Natural killer cell treated with Interleukin-12 subunit alpha and Interleukin-12 subunit beta and Interleukin-15 and Interleukin-18, amount 100 ng/mL, for 72 hours (primary cell): ENCODE measurements around the gene MEI1. TPM values are rescaled to one million over a fixed set of nuclear protein-coding genes. Genes with fewer than 3 reads are reported as not detected.
"Not testable (repeated sequence)": the region's sequence is repeated elsewhere in the genome, so short reads cannot be mapped to it uniquely, and the experiment has no call there.

Experiments
- ATAC-seq, 2 donors: fragments of 150-1000 bp; cut with Tn5 transposase in 1 of 2; sonication (Bioruptor Pico), chemical (Tn5 transposase) in 1 of 2; 2 replicates each; pipeline ENCODE4 v1.10.0; 2021
- DNase-seq: peaks from one replicate; pipeline ENCODE4 v3.0.0; 2022; ENCODE audit warnings: low spot score
- H3K27ac Mint-ChIP-seq, 2 donors: 1 replicate in 1 of 2; 2 replicates in 1 of 2; pipeline ENCODE4 v1.8.0; 2022; ENCODE audit warnings: mixed read lengths in 2 of 2, mild to moderate bottlenecking in 1 of 2, moderate library complexity in 1 of 2
- H3K27me3 Mint-ChIP-seq, 2 donors: 1 replicate in 1 of 2; 2 replicates in 1 of 2; pipeline ENCODE4 v1.8.0; 2022; ENCODE audit warnings: mixed read lengths in 2 of 2
- H3K36me3 Mint-ChIP-seq: one replicate; pipeline ENCODE4 v1.8.0; 2022; ENCODE audit warnings: mixed read lengths
- H3K4me1 Mint-ChIP-seq, 2 donors: 1 replicate in 1 of 2; 2 replicates in 1 of 2; pipeline ENCODE4 v1.8.0; 2022; ENCODE audit warnings: low read depth in 2 of 2, mixed read lengths in 2 of 2, mild to moderate bottlenecking in 1 of 2
- H3K4me3 Mint-ChIP-seq: one replicate; pipeline ENCODE4 v1.8.0; 2022; ENCODE audit warnings: mixed read lengths
- H3K9me3 Mint-ChIP-seq: 2 replicates; pipeline ENCODE4 v1.8.0; 2022; ENCODE audit warnings: mixed read lengths
- total RNA-seq, 2 donors: library from RNA; stranded (reverse); gene quantifications; one replicate each; pipeline ENCODE4 v1.2.3, GENCODE V29; 2022

The MEI1 gene
- total RNA-seq, 2 donors from 2014 or later = 20.2 to 82.7 TPM

DNA sequence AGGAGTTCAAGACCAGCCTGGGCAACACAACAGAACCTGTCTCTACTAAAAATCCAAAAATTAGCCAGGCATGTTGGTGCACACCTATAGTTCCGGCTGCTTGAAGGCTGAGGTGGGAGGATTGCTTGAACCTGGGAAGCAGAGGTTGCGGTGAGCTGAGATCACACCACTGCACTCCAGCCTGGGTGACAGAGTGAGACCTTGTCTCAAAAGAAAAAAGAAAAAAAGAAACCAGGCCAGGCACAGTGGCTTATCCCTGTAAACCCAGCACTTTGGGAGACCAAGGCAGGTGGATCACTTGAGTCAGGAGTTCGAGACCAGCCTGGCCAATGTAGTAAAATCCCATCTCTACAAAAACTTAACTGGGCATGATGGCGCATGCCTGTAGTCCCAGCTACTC lies 33.9 kb downstream of the MEI1 start:
- H3K4me1 Mint-ChIP-seq, DNase-seq, H3K4me3 Mint-ChIP-seq, H3K27ac Mint-ChIP-seq, H3K9me3 Mint-ChIP-seq, H3K36me3 Mint-ChIP-seq, ATAC-seq, H3K27me3 Mint-ChIP-seq: not testable (repeated sequence)

DNA sequence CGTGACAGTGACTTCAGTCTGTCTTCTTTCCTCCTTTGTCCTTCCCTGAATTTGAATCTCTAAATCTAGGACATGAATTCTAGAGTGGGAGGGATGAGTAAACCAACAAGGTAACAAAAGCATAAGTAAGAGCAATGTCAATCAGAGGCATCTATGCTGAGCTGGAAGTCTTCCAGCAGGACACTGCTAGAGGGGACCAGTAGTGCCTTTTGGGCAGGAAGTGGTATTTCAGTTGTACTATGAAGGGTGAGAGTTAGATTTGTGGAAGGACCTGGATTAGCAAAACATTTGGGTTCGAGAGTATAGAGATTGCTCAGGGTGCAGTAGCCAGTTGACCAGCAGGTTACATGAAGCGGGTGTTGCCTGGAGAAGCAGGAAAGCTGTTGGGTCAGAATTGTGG lies 40.3 kb downstream of the MEI1 start:
- Mint-ChIP-seq H3K4me3 (no peak overlapping the region), H3K27ac (peak overlapping the region in 1 of 2 donors; percentile 6), H3K4me1 (peaks cover 3 to 5% of the 10 kb centered on the region in 2 donors), H3K9me3 (no peaks in the 10 kb centered on the region), H3K27me3 (peaks cover 5 to 7% of the 10 kb centered on the region in 2 donors), H3K36me3 (no peaks in the 10 kb centered on the region)
- no peak for DNase-seq
- ATAC-seq = no peak

DNA sequence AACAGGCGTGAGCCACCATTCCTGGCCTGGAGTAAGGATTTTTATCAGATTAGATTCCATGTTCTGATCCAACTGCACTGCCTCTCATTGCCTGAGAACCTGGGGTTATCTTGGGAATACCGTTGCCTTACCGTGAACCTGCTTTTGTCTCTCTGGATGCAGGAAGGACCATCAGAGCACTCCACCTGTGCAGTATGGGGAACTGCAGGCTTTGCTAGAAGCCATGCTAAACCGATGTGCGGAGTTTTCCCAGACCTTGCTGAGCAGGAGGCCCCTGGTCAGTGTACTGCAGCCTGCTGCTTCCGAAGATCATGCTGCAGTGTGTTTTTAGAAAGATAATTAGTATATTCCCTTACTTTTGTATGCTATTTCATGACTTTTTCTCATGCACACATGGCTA lies 43.6 kb downstream of the MEI1 start:
- Mint-ChIP-seq H3K9me3 (no peaks in the 10 kb centered on the region), H3K27ac (no peak overlapping the region), H3K4me1 (peaks cover 5 to 9% of the 10 kb centered on the region in 2 donors), H3K36me3 (no peaks in the 10 kb centered on the region), H3K4me3 (no peak overlapping the region), H3K27me3 (peaks cover 12 to 15% of the 10 kb centered on the region in 2 donors)
- ATAC-seq (no peak), DNase-seq (no peak)

DNA sequence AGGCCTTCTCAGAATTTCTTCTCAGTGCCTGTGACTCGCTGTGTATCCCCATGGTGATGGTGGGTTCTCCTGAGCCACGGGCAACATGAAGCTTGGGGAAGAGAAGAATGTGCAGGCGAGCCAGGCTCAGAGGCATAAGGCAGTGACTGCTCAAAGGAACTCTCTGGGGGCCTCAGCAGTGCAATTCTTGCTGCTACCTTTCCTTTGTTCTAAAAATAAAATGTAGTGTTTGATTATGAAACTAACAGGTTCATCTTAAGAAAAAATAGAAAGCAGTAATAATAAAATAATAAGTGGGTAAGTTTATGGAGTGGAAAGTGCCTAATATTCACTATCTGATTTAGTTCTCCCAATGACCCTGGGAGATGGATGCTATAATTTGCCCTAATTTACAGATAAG lies 46.7 kb downstream of the MEI1 start:
- Mint-ChIP-seq H3K4me3 (no peak overlapping the region), H3K4me1 (peaks cover 15 to 17% of the 10 kb centered on the region in 2 donors), H3K36me3 (no peaks in the 10 kb centered on the region), H3K9me3 (no peaks in the 10 kb centered on the region), H3K27ac (no peak overlapping the region), H3K27me3 (peaks cover 14 to 17% of the 10 kb centered on the region in 2 donors)
- ATAC-seq (no peak), DNase-seq (no peak)

DNA sequence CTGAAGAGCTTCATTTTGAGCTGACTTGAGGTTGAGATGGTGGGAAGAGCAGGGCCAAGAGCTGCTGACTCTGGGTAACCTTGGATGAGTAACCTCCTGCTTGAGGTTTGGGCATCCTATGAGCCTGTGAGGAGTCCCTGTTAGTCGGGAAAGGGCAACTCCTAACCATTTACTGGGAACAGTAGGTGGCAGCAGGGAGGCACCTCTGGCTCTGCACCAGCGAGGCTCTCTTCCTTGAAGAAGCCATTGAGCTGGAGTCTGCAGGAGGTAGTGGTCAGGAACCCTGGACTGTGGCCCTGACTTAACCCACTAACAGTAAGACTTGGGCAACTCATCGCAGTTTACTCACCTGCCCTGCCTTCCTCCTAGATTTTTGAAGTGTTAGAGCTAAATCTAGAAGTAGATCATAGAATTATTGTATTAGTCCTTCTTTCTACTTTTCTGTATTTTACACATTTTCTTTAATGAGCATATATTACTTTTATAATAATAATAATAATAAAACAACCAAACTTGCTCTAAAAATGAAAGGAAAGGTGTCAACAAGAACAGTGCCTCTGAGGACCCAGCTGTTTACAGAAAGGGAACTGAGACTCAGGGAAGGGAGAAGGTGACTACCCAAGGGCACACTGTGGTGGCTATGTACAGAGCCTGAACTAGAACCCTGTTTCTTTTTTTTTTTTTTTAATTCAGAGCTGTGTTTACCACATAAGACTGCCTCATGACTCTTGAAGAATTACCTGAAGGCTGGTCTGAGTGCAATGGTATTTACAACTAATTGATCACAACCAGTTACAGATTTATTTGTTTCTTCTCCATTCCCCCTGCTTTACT lies 47.5 kb downstream of the MEI1 start:
- DNase-seq = peak; percentile 64
- peak; percentile 80 to 85 for ATAC-seq
- H3K36me3 Mint-ChIP-seq = no peaks in the 10 kb centered on the region
- no peaks in the 10 kb centered on the region for H3K9me3 Mint-ChIP-seq
- H3K27me3 Mint-ChIP-seq = peaks cover 14 to 17% of the 10 kb centered on the region in 2 donors
- peaks cover 15 to 17% of the 10 kb centered on the region in 2 donors for H3K4me1 Mint-ChIP-seq
- no peak overlapping the region for H3K27ac Mint-ChIP-seq
- no peak overlapping the region for H3K4me3 Mint-ChIP-seq

DNA sequence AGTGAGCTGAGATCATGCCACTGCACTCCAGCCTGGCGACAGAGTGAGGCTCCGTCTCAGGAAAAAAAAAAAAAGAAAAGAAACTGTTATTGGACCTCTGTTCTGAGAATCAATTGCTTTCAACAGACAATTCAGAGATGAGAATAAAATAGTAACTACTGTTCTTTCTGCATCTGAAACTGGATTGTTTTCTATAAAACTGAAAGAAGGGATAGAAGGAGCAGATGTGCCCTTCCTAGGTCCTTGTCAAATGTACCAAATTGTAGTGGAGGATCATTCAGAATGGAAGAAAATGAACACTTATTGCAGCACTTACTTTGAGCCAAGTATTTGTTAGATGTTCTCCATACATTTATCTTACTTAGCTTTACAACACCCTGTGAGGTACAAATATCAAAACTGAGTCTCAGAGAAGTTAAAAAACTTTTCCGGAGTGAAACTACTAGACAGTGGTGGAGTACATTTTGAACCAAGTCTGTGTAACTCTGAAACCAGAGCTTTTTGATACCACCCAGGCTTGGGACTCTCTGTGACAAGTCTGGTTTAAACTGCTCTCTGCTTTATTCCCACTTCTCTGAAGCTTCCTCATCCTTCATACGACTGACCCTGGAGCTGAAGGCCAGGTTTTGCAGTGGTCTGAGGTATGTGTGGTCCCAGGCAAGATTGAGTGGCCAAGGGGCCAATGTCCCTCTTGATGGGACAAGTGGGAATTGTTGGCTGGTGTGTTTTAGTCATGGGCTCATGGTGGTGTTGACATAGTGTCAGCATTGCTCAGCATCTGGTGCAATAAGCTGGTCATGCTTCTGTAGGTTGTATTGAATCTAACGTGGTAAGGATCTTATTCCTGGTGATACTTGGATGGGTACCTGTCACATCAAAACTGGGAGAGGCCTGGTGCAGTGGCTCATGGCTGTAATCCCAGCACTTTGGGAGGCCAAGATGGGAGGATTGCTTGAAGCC lies 53.0 kb downstream of the MEI1 start:
- no peak for DNase-seq
- no peaks in the 10 kb centered on the region for H3K9me3 Mint-ChIP-seq
- ATAC-seq = peak in 1 of 2 donors; percentile 67
- H3K27ac Mint-ChIP-seq = no peak overlapping the region
- H3K36me3 Mint-ChIP-seq = no peaks in the 10 kb centered on the region
- peaks cover 11 to 15% of the 10 kb centered on the region in 2 donors for H3K4me1 Mint-ChIP-seq
- H3K4me3 Mint-ChIP-seq = no peak overlapping the region
- peaks cover 7 to 9% of the 10 kb centered on the region in 2 donors for H3K27me3 Mint-ChIP-seq

DNA sequence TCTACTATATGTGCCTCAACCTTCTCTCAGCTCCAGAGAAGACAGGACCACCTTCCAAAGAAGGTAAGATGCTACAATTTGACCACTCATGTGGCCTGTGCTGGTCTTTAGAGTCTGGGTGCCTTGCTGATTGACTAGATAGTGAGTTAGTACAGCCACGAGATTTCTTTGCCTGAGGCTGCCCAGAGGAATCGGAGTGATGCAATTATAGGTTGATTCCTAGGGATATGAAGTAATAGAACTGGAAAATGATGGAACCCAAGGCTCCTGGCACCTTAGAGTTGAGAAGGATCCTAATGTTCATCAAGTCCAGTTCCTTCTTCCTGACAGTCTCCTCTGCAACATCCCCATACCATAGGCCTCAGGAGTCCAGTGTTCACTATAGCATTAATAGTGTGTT lies 54.7 kb downstream of the MEI1 start:
- no peaks in the 10 kb centered on the region for H3K9me3 Mint-ChIP-seq
- H3K27me3 Mint-ChIP-seq = peaks cover 7 to 9% of the 10 kb centered on the region in 2 donors
- H3K4me3 Mint-ChIP-seq = no peak overlapping the region
- ATAC-seq (no peak), DNase-seq (no peak)
- H3K36me3 Mint-ChIP-seq = no peaks in the 10 kb centered on the region
- H3K27ac Mint-ChIP-seq = no peak overlapping the region
- H3K4me1 Mint-ChIP-seq = peaks cover 14 to 15% of the 10 kb centered on the region in 2 donors

DNA sequence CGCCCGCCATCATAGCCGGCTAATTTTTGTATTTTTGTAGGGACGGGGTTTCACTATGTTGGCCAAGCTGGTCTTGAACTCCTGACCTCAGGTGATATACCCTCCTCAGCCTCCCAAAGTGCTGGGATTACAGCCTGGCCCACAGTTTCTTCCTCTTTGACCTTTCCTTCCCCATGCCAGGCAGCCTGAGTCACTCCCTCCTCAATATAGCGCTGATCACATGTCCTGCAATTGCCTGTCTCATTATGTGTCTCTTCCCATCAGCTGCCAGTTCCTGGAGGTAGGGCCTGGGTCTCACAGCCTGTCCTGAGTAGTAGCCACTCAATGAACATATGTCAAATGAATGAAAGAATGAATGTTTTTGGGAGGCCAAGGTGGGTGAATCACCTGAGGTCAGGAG lies 58.2 kb downstream of the MEI1 start:
- no peaks in the 10 kb centered on the region for H3K36me3 Mint-ChIP-seq
- H3K4me3 Mint-ChIP-seq = no peak overlapping the region
- ATAC-seq (no peak), DNase-seq (no peak)
- no peaks in the 10 kb centered on the region for H3K9me3 Mint-ChIP-seq
- peaks cover 0 to 3% of the 10 kb centered on the region in 2 donors for H3K4me1 Mint-ChIP-seq
- no peaks in the 10 kb centered on the region for H3K27me3 Mint-ChIP-seq
- no peak overlapping the region for H3K27ac Mint-ChIP-seq

DNA sequence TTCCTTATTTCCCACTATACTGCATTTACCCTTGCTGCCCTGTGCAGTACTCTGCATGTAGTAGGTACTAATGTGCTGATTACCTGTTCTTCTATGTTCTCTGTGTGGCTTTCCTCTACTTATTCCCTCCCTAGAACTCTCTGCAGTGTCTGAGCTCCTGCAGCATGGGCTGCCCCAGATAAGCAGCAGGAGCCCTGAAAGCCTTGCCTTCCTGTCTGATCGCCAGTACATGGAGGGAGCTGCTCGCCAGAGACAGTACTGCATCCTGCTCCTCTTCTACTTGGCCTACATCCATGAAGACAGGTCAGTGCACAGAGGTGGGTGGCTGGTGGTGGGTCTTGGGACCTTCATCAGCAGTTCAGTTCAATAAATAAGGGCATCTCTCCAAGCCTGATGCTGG lies 58.9 kb downstream of the MEI1 start:
- H3K4me3 Mint-ChIP-seq = no peak overlapping the region
- ATAC-seq (no peak), DNase-seq (no peak)
- H3K27ac Mint-ChIP-seq = no peak overlapping the region
- no peaks in the 10 kb centered on the region for H3K9me3 Mint-ChIP-seq
- no peaks in the 10 kb centered on the region for H3K27me3 Mint-ChIP-seq
- peaks cover 0 to 3% of the 10 kb centered on the region in 2 donors for H3K4me1 Mint-ChIP-seq
- no peaks in the 10 kb centered on the region for H3K36me3 Mint-ChIP-seq

DNA sequence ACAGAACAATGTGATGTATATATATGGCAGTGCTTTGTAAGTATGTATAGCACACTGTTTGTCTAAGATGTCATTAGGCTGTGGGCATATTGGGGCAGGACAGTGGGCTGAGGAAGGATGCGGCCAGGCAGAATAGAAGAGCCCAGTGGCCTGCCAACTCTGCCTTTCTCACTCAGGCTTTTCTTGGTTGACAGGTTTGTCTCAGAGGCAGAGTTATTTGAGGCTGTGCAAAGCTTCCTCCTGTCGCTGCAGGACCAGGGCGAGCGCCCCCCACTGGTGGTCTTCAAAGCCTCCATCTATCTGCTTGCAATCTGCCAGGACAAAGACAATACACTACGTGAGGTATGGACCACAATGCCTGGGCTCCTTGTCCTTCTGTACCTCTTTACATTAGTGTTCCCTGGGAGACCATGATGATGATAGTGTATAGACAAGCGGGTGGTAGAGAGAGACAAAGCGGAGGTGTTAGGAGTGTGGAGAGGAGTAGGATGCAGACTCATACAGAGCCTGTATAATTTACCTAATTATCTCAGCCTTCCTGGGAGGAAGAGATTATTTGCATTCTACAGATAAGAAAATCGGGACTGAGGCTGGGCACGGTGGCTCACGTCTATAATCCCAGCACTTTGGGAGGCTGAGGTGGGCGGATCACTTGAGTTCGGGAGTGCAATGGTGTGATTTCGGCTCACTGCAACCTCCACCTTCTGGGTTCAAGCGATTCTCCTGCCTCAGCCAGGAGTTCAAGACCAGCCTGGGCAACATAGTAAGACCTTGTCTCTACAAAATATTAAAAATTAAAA lies 63.9 kb downstream of the MEI1 start:
- H3K9me3 Mint-ChIP-seq = no peaks in the 10 kb centered on the region
- H3K4me1 Mint-ChIP-seq = peaks cover 0 to 1% of the 10 kb centered on the region in 2 donors
- H3K36me3 Mint-ChIP-seq = no peaks in the 10 kb centered on the region
- no peaks in the 10 kb centered on the region for H3K27me3 Mint-ChIP-seq
- H3K27ac Mint-ChIP-seq = no peak overlapping the region
- no peak overlapping the region for H3K4me3 Mint-ChIP-seq
- ATAC-seq (peak in 1 of 2 donors; percentile 36), DNase-seq (no peak)

DNA sequence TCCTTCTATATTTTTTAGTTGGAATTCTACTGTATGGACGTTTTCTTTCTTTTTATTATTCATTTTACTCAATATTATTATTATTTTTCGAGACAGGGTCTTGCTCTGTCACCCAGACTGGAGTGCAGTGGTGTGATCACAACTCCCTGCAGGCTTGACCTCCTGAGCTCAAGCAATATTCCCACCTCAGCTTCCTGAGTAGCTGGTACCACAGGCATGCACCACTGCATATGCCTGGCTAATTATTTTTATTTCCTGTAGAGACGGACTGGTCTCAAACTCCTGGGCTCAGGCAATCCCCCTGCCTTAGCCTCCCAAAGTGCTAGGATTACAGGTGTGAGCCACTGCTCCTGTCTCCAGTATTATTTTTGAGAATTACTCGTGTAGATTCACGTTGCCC lies 67.2 kb downstream of the MEI1 start:
- Mint-ChIP-seq H3K9me3 (no peaks in the 10 kb centered on the region), H3K27me3 (peaks cover 0 to 5% of the 10 kb centered on the region in 2 donors), H3K4me1 (peaks cover 5 to 6% of the 10 kb centered on the region in 2 donors), H3K4me3 (no peak overlapping the region), H3K27ac (no peak overlapping the region), H3K36me3 (no peaks in the 10 kb centered on the region)
- DNase-seq (no peak), ATAC-seq (no peak)

DNA sequence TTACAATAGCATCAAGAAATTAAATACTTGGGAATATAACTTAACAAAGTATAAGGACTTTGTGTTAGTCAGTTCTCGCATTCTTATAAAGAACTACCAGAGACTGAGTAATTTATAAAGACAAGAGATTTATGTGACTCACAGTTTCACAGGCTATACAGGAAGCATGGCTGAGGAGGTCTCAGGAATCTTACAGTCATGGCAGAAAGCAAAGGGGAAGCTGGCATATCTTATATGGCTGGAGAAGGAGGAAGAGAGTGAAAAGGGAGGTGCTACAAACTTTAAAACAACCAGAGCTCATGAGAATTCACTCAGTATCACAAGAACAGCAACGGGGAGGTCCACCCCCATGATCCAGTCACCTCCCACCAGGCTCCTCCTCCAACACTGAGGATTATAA lies 69.1 kb downstream of the MEI1 start:
- no peak overlapping the region for H3K4me3 Mint-ChIP-seq
- H3K36me3 Mint-ChIP-seq = no peaks in the 10 kb centered on the region
- H3K27me3 Mint-ChIP-seq = peaks cover 0 to 5% of the 10 kb centered on the region in 2 donors
- H3K9me3 Mint-ChIP-seq = no peaks in the 10 kb centered on the region
- peak in 1 of 2 donors; percentile 51 for ATAC-seq
- H3K27ac Mint-ChIP-seq = no peak overlapping the region
- no peak for DNase-seq
- peaks cover 9% of the 10 kb centered on the region in 2 donors for H3K4me1 Mint-ChIP-seq

DNA sequence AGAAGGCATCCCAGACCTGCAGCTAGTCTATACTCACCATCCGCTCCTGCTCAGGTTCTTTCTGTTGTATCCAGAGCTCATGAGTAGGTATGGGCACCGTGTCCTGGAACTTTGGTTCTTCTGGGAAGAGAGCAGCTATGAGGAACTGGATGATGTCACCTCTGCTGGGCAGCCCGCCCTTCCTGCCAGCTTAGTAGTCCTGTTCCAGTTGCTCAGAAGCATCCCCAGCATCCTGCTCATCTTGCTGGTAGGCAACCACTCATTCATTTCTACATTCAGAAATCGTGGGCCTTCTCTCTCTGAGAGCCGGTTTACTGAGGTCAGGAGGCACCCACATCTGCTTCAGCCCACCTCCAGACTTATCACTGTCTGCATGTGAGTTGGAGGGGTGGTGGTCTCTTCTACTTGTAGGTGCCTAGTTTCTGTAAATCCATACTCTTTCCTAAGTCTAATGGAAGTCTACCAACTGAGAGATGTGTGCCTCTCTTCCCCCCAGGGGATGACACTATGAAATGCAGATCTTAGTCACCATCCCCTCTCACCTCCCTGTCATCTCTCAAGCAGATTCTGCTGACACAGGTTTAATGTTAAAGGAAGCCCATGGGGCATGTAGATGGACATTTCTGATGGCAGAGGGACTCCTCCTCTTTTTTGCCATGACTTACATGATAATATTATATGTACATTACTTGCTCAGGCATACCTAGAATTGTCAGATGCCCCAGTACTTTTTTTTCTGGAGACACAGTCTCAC lies 71.6 kb downstream of the MEI1 start:
- peak in 1 of 2 donors; percentile 53 for ATAC-seq
- DNase-seq = no peak
- H3K27ac Mint-ChIP-seq = no peak overlapping the region
- H3K36me3 Mint-ChIP-seq = no peaks in the 10 kb centered on the region
- H3K27me3 Mint-ChIP-seq = peaks cover 0 to 5% of the 10 kb centered on the region in 2 donors
- H3K4me3 Mint-ChIP-seq = no peak overlapping the region
- no peaks in the 10 kb centered on the region for H3K9me3 Mint-ChIP-seq
- H3K4me1 Mint-ChIP-seq = peaks cover 9% of the 10 kb centered on the region in 2 donors
